ENCODE data around the gene ST7L.

DNA sequence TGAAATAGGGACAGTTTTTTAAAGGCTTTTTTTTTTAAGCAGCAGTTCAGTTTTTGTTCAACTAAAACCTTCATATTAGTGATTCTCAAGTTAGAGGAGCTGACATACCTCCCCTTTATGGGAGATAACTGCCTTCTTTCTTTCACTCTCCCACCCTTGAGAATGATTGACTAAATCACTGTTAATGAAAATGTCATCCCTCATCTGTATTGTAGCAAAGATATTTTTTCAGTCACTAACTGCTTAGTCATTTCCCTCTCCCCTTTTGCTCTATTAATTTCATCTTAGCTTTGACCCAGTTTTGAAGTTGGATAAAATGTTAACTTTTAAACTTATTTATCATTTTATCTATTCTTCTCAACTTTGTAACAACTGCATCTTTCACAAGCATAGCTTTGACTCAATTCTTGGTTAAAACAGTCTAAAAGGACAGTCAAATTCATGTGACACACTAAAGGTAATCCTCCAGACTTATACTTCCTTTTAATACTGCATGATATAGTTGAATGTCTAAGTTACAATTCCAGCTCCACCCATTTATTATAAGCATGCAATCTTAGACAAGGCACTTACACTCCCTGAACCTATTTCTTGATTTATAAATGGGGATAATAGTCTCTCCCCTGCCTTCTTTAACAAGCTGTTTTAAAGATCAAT lies 17.8 kb upstream of the ST7L start:
- TF ChIP-seq CTCF (optimal IDR thresholded peaks at IDR 0.05 in 1 of 3, IDR thresholded peaks at IDR 0.05 in 1 of 3, conservative IDR thresholded peaks at IDR 0.05 in 1 of 3; ENCODE audit: extremely low read depth in 1 of 3, insufficient read depth in 2 of 3, low read length in 3 of 3) (no peak), EZH2 (IDR thresholded peaks at IDR 0.05; ENCODE audit: low read length) (no peak)

Data from keratinocyte (primary cell).